Panc1 (cell line): ENCODE results near the gene FAM50B.

Source experiments
- CTCF ChIP-seq: fragments of 450-650 bp; IDR thresholded peaks from 2 replicates; pipeline ENCODE4 v1.5.1; 2017; ENCODE audit warnings: mild to moderate bottlenecking
- POLR2AphosphoS5 ChIP-seq: IDR thresholded peaks from 2 replicates; pipeline ENCODE4 v1.6.1; 2012; ENCODE audit warnings: mild to moderate bottlenecking, low read depth, low read length, moderate library complexity
- REST ChIP-seq, 2 experiments: IDR thresholded peaks; 2 replicates each; pipeline ENCODE4 v1.6.1; 2011 to 2012; ENCODE audit warnings: low read depth in 2 of 2, control low read depth in 1 of 2, low read length in 1 of 2, mild to moderate bottlenecking in 1 of 2, moderate library complexity in 1 of 2; ENCODE audit not compliant: insufficient read depth in 1 of 2
- SIN3A ChIP-seq: IDR thresholded peaks from 2 replicates; pipeline ENCODE4 v1.6.1; 2012; ENCODE audit warnings: low read depth, mild to moderate bottlenecking, low read length, moderate library complexity, borderline replicate concordance; ENCODE audit not compliant: insufficient read depth

- TF ChIP-seq CTCF: no peak
- no peak for TF ChIP-seq POLR2AphosphoS5
- TF ChIP-seq SIN3A: no peak
- no peak for TF ChIP-seq REST (IDR thresholded peaks at IDR 0.05; ENCODE audit: insufficient read depth in 1 of 2, low read depth in 2 of 2, low read length in 1 of 2)
These were observed 3.2 kb downstream of the FAM50B start for GRCh38 chr6:3852391-3852790.
